Activated CD4-positive, alpha-beta memory T cell treated with anti-CD3 and anti-CD28 coated beads, Interleukin-2, amount 10 ng/mL, durations not matched to agents 7 days and 5 days (primary cell): ENCODE results near the gene ASPDH. TPM values are rescaled to one million over a fixed set of nuclear protein-coding genes. Genes with fewer than 3 reads are reported as not detected.

Experiments
- CTCF ChIA-PET: fragments of 350-600 bp; sonication (Branson Sonifier 250); formaldehyde crosslinking; loops from one replicate; lab custom pipeline; 2021; ENCODE audit warnings: antibody characterized with exemption, inconsistent platforms; lab: Charles Lee
- POLR2A ChIA-PET: fragments of 350-600 bp; sonication (Branson Sonifier 250); formaldehyde crosslinking; loops from one replicate; lab custom pipeline; 2021; ENCODE audit warnings: antibody characterized with exemption; lab: Charles Lee
- DNase-seq: peaks from one replicate; pipeline ENCODE4 v3.0.0-alpha.2; 2020
- H3K27ac Mint-ChIP-seq: one replicate; pipeline ENCODE4 v1.8.0; 2021; ENCODE audit warnings: mild to moderate bottlenecking, mixed read lengths
- H3K27me3 Mint-ChIP-seq: one replicate; pipeline ENCODE4 v1.8.0; 2021; ENCODE audit warnings: mixed read lengths
- H3K36me3 Mint-ChIP-seq: one replicate; pipeline ENCODE4 v1.8.0; 2021; ENCODE audit warnings: low read depth, mixed read lengths
- H3K4me1 Mint-ChIP-seq: one replicate; pipeline ENCODE4 v1.8.0; 2021; ENCODE audit warnings: mixed read lengths
- H3K4me3 Mint-ChIP-seq: one replicate; pipeline ENCODE4 v1.8.0; 2021; ENCODE audit warnings: mild to moderate bottlenecking, mixed read lengths
- H3K9me3 Mint-ChIP-seq: one replicate; pipeline ENCODE4 v1.8.0; 2021; ENCODE audit warnings: mixed read lengths
- total RNA-seq, 2 experiments: library from RNA; stranded (reverse); gene quantifications; one replicate each; pipeline ENCODE4 v1.2.3, GENCODE V29; 2021

ASPDH gene
- total RNA-seq, 2 experiments from 2014 or later = not detected

GRCh38 chr19:50552540-50552939, 38.8 kb upstream of the ASPDH start:
- H3K27ac Mint-ChIP-seq = no peak overlapping the region
- CTCF ChIA-PET = no interaction called here
- DNase-seq = no peak

GRCh38 chr19:50551715-50552187, 38.0 kb upstream of the ASPDH start:
- ChIA-PET POLR2A (no interaction called here), CTCF (no interaction called here)
- no peak overlapping the region for H3K27ac Mint-ChIP-seq
- H3K36me3 Mint-ChIP-seq = no peaks in the 10 kb centered on the region
- H3K9me3 Mint-ChIP-seq = no peaks in the 10 kb centered on the region
- peaks cover 37% of the 10 kb centered on the region for H3K27me3 Mint-ChIP-seq
- H3K4me3 Mint-ChIP-seq = no peak overlapping the region
- no peak for DNase-seq
- H3K4me1 Mint-ChIP-seq = peaks cover 10% of the 10 kb centered on the region

More at GRCh38 chr19:50552540-50552939, 38.8 kb upstream of the ASPDH start:
- no peak overlapping the region for H3K4me3 Mint-ChIP-seq
- no peaks in the 10 kb centered on the region for H3K36me3 Mint-ChIP-seq
- peaks cover 41% of the 10 kb centered on the region for H3K27me3 Mint-ChIP-seq
- peaks cover 10% of the 10 kb centered on the region for H3K4me1 Mint-ChIP-seq
- H3K9me3 Mint-ChIP-seq = no peaks in the 10 kb centered on the region
- POLR2A ChIA-PET = no interaction called here

DNA sequence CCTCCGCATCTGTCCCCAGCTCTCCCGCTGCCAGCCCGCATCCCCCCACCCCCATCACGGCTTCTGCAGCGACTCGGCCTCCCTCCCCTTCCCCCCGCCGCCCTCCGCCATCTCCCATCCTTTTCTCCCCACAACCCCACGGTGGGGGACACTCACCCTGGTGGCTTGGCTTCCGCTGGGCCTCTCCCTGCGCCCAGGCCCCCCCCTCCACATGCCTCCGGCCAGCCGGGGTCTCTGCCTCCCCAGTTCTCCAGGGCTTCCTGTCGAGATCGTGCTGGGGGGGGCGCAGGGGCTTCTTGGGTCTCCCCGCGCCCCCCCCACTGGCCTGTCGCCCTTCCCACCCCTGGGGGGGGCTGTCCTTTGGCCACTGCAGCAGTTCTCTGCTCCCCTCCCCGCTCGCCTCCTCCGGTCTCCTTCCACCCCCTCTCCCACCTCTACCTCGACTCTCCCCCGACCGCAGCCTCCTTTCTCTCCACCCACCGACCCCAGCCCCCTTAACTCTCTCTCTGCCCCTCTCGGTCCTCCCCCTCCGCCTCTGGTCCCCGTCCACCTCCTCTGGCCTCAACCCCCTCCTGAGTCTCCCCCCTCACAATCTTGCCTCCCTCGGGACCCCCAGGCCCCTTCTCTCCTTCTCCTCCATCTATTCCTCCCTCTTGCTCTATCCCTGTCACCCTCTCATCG, 37.5 kb upstream of the ASPDH start:
- no peak overlapping the region for H3K4me3 Mint-ChIP-seq
- no peaks in the 10 kb centered on the region for H3K36me3 Mint-ChIP-seq
- ChIA-PET POLR2A (no interaction called here), CTCF (no interaction called here)
- no peaks in the 10 kb centered on the region for H3K9me3 Mint-ChIP-seq
- peaks cover 33% of the 10 kb centered on the region for H3K27me3 Mint-ChIP-seq
- no peak for DNase-seq
- peaks cover 6% of the 10 kb centered on the region for H3K4me1 Mint-ChIP-seq
- H3K27ac Mint-ChIP-seq = no peak overlapping the region

DNA sequence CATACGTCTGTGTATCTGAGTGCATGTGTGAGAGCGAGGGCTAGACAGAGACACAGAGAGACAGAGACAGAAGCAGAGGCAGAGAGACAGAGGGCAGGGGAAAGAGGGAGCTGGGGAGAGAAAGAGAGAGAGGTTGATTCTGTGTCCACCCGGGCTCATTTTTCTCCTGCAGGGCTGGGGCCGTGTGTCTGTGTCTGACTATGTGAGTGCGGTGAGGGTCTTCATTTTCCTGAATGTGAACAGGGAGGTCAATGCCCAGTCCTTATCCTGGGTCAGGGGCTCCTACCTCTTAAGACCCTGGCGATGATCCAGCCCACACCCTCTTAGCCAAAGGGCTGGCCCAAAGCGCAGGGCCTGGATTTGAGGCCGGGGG, 36.9 kb upstream of the ASPDH start:
- no peak overlapping the region for H3K27ac Mint-ChIP-seq
- peaks cover 4% of the 10 kb centered on the region for H3K4me1 Mint-ChIP-seq
- ChIA-PET CTCF (no interaction called here), POLR2A (no interaction called here)
- no peaks in the 10 kb centered on the region for H3K9me3 Mint-ChIP-seq
- DNase-seq = no peak
- H3K36me3 Mint-ChIP-seq = no peaks in the 10 kb centered on the region
- no peak overlapping the region for H3K4me3 Mint-ChIP-seq
- peaks cover 33% of the 10 kb centered on the region for H3K27me3 Mint-ChIP-seq

DNA sequence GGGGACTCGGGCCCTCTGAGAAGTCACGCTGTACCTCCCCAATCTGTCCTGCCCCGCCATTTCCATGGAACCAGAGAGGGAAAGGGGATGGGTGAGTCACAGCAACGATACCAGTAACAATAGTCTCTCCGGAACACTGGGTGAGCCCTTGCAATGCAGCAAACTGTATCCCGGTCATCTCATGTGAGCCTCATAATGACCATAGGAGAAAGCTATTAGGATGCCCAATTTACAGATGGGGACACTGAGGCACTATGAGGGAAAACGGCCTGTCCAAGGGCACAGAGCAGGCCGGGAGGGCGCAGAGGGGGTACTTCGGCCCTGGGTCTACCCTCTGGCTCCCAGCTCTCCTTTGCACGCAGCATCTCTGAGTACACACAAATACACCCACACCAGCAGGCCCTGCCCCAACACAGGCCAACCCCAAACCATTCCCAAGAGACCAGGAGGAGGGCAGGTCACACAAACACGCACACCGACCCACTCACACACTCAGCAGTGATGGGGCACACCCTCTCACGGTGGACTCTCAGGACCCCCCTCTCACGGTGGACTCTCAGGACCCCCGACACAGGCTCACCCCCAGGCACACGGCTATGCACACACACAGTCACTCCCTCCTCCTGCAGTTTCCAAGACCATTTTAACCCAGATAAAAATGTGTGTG, 36.3 kb upstream of the ASPDH start:
- no peaks in the 10 kb centered on the region for H3K9me3 Mint-ChIP-seq
- H3K4me3 Mint-ChIP-seq = no peak overlapping the region
- H3K4me1 Mint-ChIP-seq = no peaks in the 10 kb centered on the region
- CTCF ChIA-PET = no interaction called here
- no peaks in the 10 kb centered on the region for H3K36me3 Mint-ChIP-seq
- no peak for DNase-seq
- no peak overlapping the region for H3K27ac Mint-ChIP-seq
- POLR2A ChIA-PET = no interaction called here
- peaks cover 29% of the 10 kb centered on the region for H3K27me3 Mint-ChIP-seq

DNA sequence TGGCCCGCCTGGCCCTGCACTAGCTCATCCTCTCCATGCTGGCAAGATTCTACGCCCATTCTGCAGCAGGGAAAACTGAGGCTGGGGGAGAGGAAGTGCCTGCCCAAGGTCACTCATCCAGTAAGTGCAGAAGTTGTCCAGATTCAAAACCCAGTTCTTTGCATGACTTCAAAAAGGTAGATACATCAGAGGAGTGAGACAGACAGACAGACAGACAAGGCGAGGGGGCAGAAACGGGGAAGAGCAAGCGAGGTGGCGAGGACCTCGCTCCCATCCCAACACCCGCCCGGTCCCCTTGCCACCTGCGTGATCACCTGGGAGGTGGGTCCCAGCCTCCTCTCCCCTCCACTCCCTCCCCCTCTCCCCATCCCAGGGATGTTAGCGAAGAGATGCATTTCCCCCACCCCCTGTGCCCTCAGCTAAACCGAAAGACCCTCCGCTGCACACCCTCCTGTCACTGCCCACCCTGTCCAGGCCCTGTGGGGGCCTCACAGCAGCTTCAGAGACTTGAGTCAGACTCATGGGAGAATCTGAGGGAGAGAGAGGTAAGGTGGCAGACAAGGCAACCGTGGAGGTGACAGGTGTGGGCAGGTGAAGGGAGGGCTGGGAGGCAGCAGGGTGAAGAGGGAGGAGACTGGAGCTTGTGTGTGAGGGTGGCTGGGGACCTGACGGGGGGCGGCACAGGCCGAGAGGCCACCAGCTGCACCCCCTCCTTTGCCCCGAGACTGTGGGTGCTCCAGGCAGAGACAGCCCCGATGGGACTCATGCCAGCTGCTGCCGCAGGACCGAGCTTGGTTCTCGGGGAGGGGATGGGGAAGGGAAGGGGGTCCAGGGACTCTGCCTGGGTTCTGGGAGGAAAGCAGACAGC, 35.6 kb upstream of the ASPDH start:
- H3K27ac Mint-ChIP-seq = no peak overlapping the region
- H3K4me3 Mint-ChIP-seq = no peak overlapping the region
- H3K9me3 Mint-ChIP-seq = no peaks in the 10 kb centered on the region
- no peaks in the 10 kb centered on the region for H3K36me3 Mint-ChIP-seq
- H3K27me3 Mint-ChIP-seq = peaks cover 27% of the 10 kb centered on the region
- POLR2A ChIA-PET = no interaction called here
- CTCF ChIA-PET = interaction anchor here (0.5 kb wide), 1 partner anchor 160 kb away, joined by 3 read pairs; no protein-coding TSS in a partner anchor
- no peak for DNase-seq
- no peaks in the 10 kb centered on the region for H3K4me1 Mint-ChIP-seq

- Mint-ChIP-seq H3K27ac (no peak overlapping the region), H3K27me3 (peaks cover 23% of the 10 kb centered on the region), H3K4me1 (no peaks in the 10 kb centered on the region), H3K36me3 (no peaks in the 10 kb centered on the region), H3K9me3 (no peaks in the 10 kb centered on the region), H3K4me3 (no peak overlapping the region)
- ChIA-PET POLR2A (no interaction called here), CTCF (no interaction called here)
- DNase-seq = no peak
Measured at GRCh38 chr19:50548191-50549058, 34.7 kb upstream of the ASPDH start.

DNA sequence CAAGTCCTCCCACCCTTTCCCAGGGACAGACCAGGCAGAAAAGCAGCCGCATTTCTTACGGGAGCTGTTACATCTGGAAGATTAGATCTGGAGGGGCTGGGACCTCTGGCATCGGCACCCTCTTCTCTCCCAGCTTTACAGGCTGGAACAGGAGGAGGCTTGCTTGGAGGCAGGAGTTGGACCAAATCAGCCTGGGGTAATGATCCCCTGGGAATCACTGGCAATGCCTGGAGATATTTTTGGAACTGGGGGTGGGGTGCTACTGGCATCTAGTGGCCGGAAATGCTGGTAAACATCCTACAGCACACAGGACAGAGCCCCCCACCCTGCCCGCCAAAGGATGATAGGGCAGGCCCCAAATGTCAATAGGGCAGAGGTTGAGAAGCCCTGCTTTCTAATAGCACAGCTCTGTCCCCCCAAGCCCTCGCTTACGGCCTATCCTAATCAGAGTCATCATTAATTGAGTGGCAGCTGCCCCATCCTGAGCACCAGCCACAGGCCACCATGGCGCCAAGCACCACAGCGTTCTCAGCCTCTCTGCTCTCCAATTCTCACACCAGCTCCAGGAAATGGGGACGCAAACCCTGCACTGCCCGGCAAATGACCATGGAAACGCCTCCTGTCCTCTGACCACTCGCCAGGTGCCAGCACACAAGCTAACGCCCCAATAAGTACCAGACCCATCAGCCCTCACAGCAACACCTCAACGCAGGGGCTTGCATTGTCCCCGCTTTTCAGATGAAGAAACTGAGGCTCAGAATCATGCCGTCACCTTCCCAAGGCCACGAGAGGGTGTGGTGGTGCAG, 33.9 kb upstream of the ASPDH start:
- Mint-ChIP-seq H3K4me3 (no peak overlapping the region), H3K4me1 (no peaks in the 10 kb centered on the region), H3K36me3 (no peaks in the 10 kb centered on the region), H3K27ac (no peak overlapping the region), H3K27me3 (peaks cover 16% of the 10 kb centered on the region), H3K9me3 (no peaks in the 10 kb centered on the region)
- DNase-seq = no peak
- ChIA-PET CTCF (no interaction called here), POLR2A (no interaction called here)

- Mint-ChIP-seq H3K4me3 (no peak overlapping the region), H3K4me1 (no peaks in the 10 kb centered on the region), H3K36me3 (no peaks in the 10 kb centered on the region), H3K9me3 (no peaks in the 10 kb centered on the region), H3K27ac (no peak overlapping the region), H3K27me3 (peaks cover 10% of the 10 kb centered on the region)
- ChIA-PET POLR2A (no interaction called here), CTCF (no interaction called here)
- no peak for DNase-seq
Measured at GRCh38 chr19:50546527-50547221, 33.0 kb upstream of the ASPDH start.

- no peaks in the 10 kb centered on the region for H3K4me1 Mint-ChIP-seq
- H3K27ac Mint-ChIP-seq = no peak overlapping the region
- H3K27me3 Mint-ChIP-seq = no peaks in the 10 kb centered on the region
- no peak for DNase-seq
- no peaks in the 10 kb centered on the region for H3K36me3 Mint-ChIP-seq
- H3K4me3 Mint-ChIP-seq = no peak overlapping the region
- ChIA-PET POLR2A (no interaction called here), CTCF (interaction anchor here (0.7 to 1.5 kb wide), 2 partner anchors 13 to 14 kb away, joined by 3 read pairs; no protein-coding TSS in a partner anchor)
- no peaks in the 10 kb centered on the region for H3K9me3 Mint-ChIP-seq
Measured at GRCh38 chr19:50542943-50543342, 29.2 kb upstream of the ASPDH start.

DNA sequence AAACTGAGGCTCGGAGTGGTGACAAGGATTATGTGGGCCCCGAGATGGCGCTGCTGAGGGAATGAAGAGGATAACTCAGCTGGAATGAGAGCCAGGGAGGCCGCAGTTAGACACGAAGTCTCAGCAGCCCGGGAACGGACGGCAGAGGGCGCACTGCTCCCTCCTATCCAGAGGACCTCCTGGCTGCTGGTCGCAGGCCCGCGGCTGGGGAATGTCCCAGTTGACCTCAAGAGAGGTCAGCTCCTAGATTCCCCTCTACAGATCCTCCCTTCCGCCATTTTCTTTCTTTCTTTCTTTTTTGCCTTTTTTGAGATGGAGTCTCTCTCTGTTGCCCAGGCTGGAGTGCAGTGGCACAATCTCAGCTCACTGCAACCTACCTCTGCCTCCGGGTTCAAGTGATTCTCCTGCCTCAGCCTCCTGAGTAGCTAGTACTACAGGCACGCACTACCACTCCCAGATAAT, 24.1 kb upstream of the ASPDH start:
- Mint-ChIP-seq H3K9me3 (peaks cover under 1% of the 10 kb centered on the region), H3K27ac (no peak overlapping the region), H3K4me1 (no peaks in the 10 kb centered on the region), H3K36me3 (no peaks in the 10 kb centered on the region), H3K4me3 (no peak overlapping the region), H3K27me3 (peaks cover 6% of the 10 kb centered on the region)
- POLR2A ChIA-PET = no interaction called here
- CTCF ChIA-PET = interaction anchor here (0.6 to 4.2 kb wide), 14 partner anchors 17 to 384 kb away, joined by 3 to 26 read pairs (median 4); partner anchors contain the start of gene JOSD2
- peak; percentile 65 for DNase-seq
